Kidney (tissue), 14 donors: ENCODE results near the gene YIF1A. TPM values are rescaled to one million over a fixed set of nuclear protein-coding genes. Genes with fewer than 3 reads are reported as not detected.

Source experiments
- DNase-seq, 5 donors: peaks; one replicate each; pipeline ENCODE4 v3.0.0-alpha.2; 2013 to 2020
- FAIRE-seq: peaks from 2 replicates; lab custom pipeline; 2012; peaks lifted over from hg19 to GRCh38; lab: Jason Lieb, UNC
- H3K27ac ChIP-seq, 2 donors: one replicate each; pipeline ENCODE4 v1.7.0; 2013; ENCODE audit warnings: low read depth in 2 of 2, low read length in 2 of 2, inconsistent platforms in 1 of 2
- H3K27me3 ChIP-seq: one replicate; pipeline ENCODE4 v1.7.1; 2013; ENCODE audit warnings: low read length, inconsistent platforms; ENCODE audit not compliant: control insufficient read depth, insufficient read depth
- H3K36me3 ChIP-seq, 3 donors: one replicate each; pipeline versions ENCODE4 v1.7.0 to v1.7.1; 2013; ENCODE audit warnings: low read length in 3 of 3, control low read depth in 1 of 3, inconsistent platforms in 1 of 3; ENCODE audit not compliant: insufficient read depth in 3 of 3, control insufficient read depth in 2 of 3
- H3K4me1 ChIP-seq, 3 donors: one replicate each; pipeline versions ENCODE4 v1.7.0 to v1.7.1; 2013; ENCODE audit warnings: low read length in 3 of 3, inconsistent platforms in 1 of 3, low read depth in 1 of 3; ENCODE audit not compliant: control insufficient read depth in 2 of 3, insufficient read depth in 2 of 3
- H3K4me3 ChIP-seq, 3 donors: one replicate each; pipeline versions ENCODE4 v1.7.0 to v1.8.1; 2013; ENCODE audit warnings: low read length in 3 of 3, control low read depth in 1 of 3, inconsistent platforms in 1 of 3
- H3K9ac ChIP-seq, 3 donors: one replicate each; pipeline versions ENCODE4 v1.7.0 to v1.7.1; 2013; ENCODE audit warnings: low read length in 3 of 3, control low read depth in 1 of 3, inconsistent platforms in 1 of 3
- H3K9me3 ChIP-seq, 3 donors: one replicate each; pipeline versions ENCODE4 v1.7.0 to v1.7.1; 2013; ENCODE audit warnings: low read length in 3 of 3, control low read depth in 1 of 3, inconsistent platforms in 1 of 3; ENCODE audit not compliant: control insufficient read depth in 2 of 3, insufficient read depth in 1 of 3
- intact Hi-C: fragments of 100-400 bp; cut with DNase I; formaldehyde crosslinking; loops from one replicate; pipeline ENCODE4 v1.11.1; 2022
- polyA plus RNA-seq: library from polyadenylated mRNA; stranded (reverse); fragments of 350-450 nt; fragmentation: Illumina TruSeq; extraction: RNeasy Lipid Tissue Mini Kit (QIAGEN cat#74804); gene quantifications from one replicate; pipeline ENCODE4 v1.2.3, GENCODE V29; 2014; ENCODE audit warnings: low read depth, low replicate concordance; ENCODE audit not compliant: insufficient read depth
- total RNA-seq: library from RNA; stranded (reverse); fragmentation: NEBNext Ultra II Directional; extraction: Animal tissue kit (Norgen Biotek cat#: 25700); gene quantifications from one replicate; pipeline ENCODE4 v1.2.1, GENCODE V29; 2021
- TF ChIP-seq, protein P1 (sequence below): IDR thresholded peaks from 3 replicates; pipeline ENCODE4 v1.5.1; 2012; ENCODE audit warnings: mild to moderate bottlenecking, moderate library complexity, borderline replicate concordance; ENCODE audit not compliant: insufficient read depth; ENCODE audit errors: extremely low read depth
- donor health status: control.
- donor health status: control.
- donor health status: control.
- donor health status: control.
- donor health status: control.
- donor health status: DM: yes; HTN: yes; CAD: no.
- donor health status: Normal renal cell carcinoma (clear cell type).

Gene YIF1A
- total and polyA plus RNA-seq, 2 donors from 2014 or later: 92.1 to 115 TPM

DNA sequence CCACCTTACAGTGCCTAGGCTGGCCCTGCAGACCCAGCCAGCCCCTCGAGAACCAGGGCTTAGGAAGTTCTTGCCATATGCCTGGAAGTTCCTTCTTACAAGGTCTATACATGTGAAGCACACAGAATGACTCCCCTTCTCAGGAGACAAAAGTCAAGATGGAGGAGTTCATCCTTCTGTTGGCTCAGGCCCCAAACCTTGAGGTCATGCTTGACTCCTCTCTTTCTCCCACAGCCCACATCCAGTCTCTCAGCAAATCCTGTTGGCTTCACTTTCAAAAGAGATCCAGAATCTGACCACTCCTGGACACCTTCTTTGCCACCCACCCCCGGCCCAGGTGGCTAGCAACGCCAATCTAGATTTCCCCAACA, 29.6 kb upstream of the YIF1A start:
- H3K4me3 ChIP-seq: no peak overlapping the region
- H3K27ac ChIP-seq: peak overlapping the region; percentile 71 to 81
- no peaks in the 10 kb centered on the region for H3K27me3 ChIP-seq
- H3K4me1 ChIP-seq: peaks cover 0 to 13% (median 3%) of the 10 kb centered on the region in 3 donors
- DNase-seq (no peak), FAIRE-seq (no peak)
- TF ChIP-seq, protein P1, sequence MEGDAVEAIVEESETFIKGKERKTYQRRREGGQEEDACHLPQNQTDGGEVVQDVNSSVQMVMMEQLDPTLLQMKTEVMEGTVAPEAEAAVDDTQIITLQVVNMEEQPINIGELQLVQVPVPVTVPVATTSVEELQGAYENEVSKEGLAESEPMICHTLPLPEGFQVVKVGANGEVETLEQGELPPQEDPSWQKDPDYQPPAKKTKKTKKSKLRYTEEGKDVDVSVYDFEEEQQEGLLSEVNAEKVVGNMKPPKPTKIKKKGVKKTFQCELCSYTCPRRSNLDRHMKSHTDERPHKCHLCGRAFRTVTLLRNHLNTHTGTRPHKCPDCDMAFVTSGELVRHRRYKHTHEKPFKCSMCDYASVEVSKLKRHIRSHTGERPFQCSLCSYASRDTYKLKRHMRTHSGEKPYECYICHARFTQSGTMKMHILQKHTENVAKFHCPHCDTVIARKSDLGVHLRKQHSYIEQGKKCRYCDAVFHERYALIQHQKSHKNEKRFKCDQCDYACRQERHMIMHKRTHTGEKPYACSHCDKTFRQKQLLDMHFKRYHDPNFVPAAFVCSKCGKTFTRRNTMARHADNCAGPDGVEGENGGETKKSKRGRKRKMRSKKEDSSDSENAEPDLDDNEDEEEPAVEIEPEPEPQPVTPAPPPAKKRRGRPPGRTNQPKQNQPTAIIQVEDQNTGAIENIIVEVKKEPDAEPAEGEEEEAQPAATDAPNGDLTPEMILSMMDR: no peak
- no peak overlapping the region for H3K9ac ChIP-seq
- H3K36me3 ChIP-seq: no peaks in the 10 kb centered on the region
- intact Hi-C loops: no loop called here
- no peaks in the 10 kb centered on the region for H3K9me3 ChIP-seq

DNA sequence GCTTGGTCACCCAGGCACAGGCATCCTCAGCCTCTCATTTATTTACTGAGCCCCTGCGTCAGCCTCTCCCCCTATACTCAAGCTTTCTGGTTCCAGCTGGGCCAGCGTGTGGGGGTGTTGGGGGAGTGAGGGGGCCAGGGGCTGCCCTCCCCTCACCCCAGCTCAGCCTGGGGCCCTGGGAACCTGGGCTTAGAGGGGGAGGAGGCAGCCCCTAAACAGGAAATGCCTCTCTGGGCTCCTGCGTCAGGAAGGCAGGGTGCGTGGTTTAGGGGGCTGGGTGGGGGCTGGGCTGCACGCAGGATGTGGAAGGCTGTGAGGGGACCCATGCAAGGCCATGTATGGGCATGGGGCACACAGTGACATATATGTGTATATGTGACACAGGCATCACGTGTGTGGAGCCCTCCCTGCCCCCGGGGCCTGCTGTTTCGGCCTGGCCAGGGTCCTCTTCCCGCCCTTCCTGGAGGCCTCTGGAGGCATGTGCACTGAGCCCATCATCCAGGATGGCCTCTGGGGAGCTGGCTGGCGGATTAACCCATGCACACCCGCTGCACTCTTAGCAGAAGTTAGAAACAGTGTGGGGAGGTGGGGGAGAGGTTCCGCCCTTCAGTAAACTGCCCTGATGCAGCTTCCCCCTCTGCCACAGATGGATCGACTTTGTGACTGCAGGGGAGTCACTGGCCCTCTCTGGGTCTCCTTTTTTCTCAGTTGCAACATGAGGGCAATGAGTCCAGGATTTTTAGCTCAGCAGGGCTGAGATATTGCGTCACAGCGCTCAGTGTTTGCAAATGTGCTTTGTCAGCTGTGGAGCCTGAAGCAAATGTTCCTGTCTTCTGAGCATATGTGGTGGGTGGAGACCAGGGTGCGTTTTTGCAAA, 29.0 kb upstream of the YIF1A start:
- DNase-seq: peak; percentile 63 to 88 (median 82)
- H3K4me1 ChIP-seq: peaks cover 0 to 16% (median 3%) of the 10 kb centered on the region in 3 donors
- intact Hi-C loops: no loop called here
- H3K9ac ChIP-seq: no peak overlapping the region
- no peaks in the 10 kb centered on the region for H3K36me3 ChIP-seq
- TF ChIP-seq, protein P1: no peak
- H3K9me3 ChIP-seq: no peaks in the 10 kb centered on the region
- H3K27ac ChIP-seq: peak overlapping the region; percentile 71 to 81
- H3K27me3 ChIP-seq: no peaks in the 10 kb centered on the region
- no peak overlapping the region for H3K4me3 ChIP-seq
- no peak for FAIRE-seq

DNA sequence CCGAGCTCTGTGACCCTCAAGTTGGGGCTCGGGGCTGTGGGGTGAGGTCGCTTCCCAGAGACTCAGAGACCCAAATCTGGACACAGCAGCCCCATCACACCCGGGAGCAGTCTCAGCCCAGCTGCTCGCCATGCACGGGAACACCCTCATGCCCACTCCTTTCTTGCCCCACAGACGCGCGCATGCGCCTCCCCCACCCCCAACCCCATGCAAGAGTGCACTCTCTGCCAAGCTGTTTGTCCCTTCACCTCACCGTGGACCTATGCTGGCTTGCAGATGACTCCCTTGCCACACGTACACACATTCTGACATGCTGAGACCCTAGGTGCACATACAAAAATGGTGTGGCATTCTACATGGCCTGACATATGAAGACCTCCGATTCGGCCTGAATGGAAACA, 28.4 kb upstream of the YIF1A start:
- peak; percentile 71 to 84 (median 83) for DNase-seq
- no peak for FAIRE-seq
- H3K36me3 ChIP-seq: no peaks in the 10 kb centered on the region
- H3K27ac ChIP-seq: peak overlapping the region; percentile 71 to 81
- H3K4me3 ChIP-seq: peak overlapping the region in 1 of 3 donors; percentile 21
- no peaks in the 10 kb centered on the region for H3K9me3 ChIP-seq
- no peaks in the 10 kb centered on the region for H3K27me3 ChIP-seq
- H3K4me1 ChIP-seq: peaks cover 0 to 16% (median 3%) of the 10 kb centered on the region in 3 donors
- intact Hi-C loops: no loop called here
- no peak overlapping the region for H3K9ac ChIP-seq
- TF ChIP-seq, protein P1: no peak
